K562 (cell line): ENCODE results near the gene TAS2R41.

Experiments used
- ARID3B ChIP-seq: fragments of 250-450 bp; sonication (Bioruptor Pico); IDR thresholded peaks from 2 replicates; pipeline ENCODE4 v1.4.0; 2020; ENCODE audit warnings: borderline replicate concordance
- CTCF ChIP-seq, 3 experiments: IDR thresholded peaks in 2 of 3; conservative IDR thresholded peaks in 1 of 3; 2 replicates each; pipeline ENCODE4 v1.5.1; 2011 to 2012; ENCODE audit warnings: low read length in 3 of 3, mild to moderate bottlenecking in 3 of 3, control low read depth in 2 of 3, improper control_type of control experiment in 1 of 3, inconsistent platforms in 1 of 3, low read depth in 1 of 3, mixed read lengths in 1 of 3, moderate library complexity in 1 of 3; ENCODE audit not compliant: insufficient read depth in 2 of 3
- FOS ChIP-seq: IDR thresholded peaks from 3 replicates; pipeline ENCODE4 v1.6.1; 2011; ENCODE audit not compliant: insufficient read length; ENCODE audit errors: extremely low read depth
- FOXP1 ChIP-seq: sonication (generic); formaldehyde crosslinking; IDR thresholded peaks from 2 replicates; pipeline ENCODE4 v1.8.0; 2022; ENCODE audit warnings: mild to moderate bottlenecking, missing genetic modification reagents
- GATAD2A ChIP-seq: fragments of 450-650 bp; IDR thresholded peaks from 2 replicates; pipeline ENCODE4 v1.6.1; 2017
- MTF1 ChIP-seq: fragments of 250-450 bp; sonication (Bioruptor Pico); IDR thresholded peaks from 2 replicates; pipeline ENCODE4 v1.9.0; 2021; ENCODE audit warnings: moderate library complexity, mild to moderate bottlenecking, inconsistent platforms, borderline replicate concordance
- NR4A1 ChIP-seq, 2 experiments: fragments of 250-450 bp in 1 of 2; fragments of 450-650 bp in 1 of 2; sonication (Bioruptor Pico) in 1 of 2; IDR thresholded peaks; 2 replicates each; pipeline versions ENCODE4 v1.4.0 to v1.6.1; 2016 to 2020; ENCODE audit warnings: mild to moderate bottlenecking in 2 of 2, missing compliant biosample characterization in 1 of 2, missing genetic modification characterization in 1 of 2, moderate library complexity in 1 of 2
- POLR2AphosphoS5 ChIP-seq: IDR thresholded peaks from 2 replicates; pipeline ENCODE4 v1.6.1; 2011; ENCODE audit warnings: mild to moderate bottlenecking, low read depth, low read length, moderate library complexity; ENCODE audit not compliant: control insufficient read depth, insufficient read depth
- PRMT5 ChIP-seq: sonication (generic); formaldehyde crosslinking; IDR thresholded peaks from 2 replicates; pipeline ENCODE4 v1.5.0; 2020; ENCODE audit warnings: missing genetic modification reagents
- RAD21 ChIP-seq, 2 experiments: fragments of 250-450 bp in 1 of 2; fragments of 450-650 bp in 1 of 2; sonication (Bioruptor Pico) in 1 of 2; formaldehyde crosslinking in 1 of 2; IDR thresholded peaks in 1 of 2; conservative IDR thresholded peaks in 1 of 2; 2 replicates each; pipeline versions ENCODE4 v1.4.0 to v1.8.0; 2020 to 2022; ENCODE audit warnings: mild to moderate bottlenecking in 2 of 2, moderate library complexity in 1 of 2
- RNF2 ChIP-seq: sonication (generic); IDR thresholded peaks from 2 replicates; pipeline ENCODE4 v1.6.1; 2016
- ZNF232 ChIP-seq: sonication (generic); formaldehyde crosslinking; IDR thresholded peaks from 2 replicates; pipeline ENCODE4 v1.8.0; 2022; ENCODE audit warnings: mild to moderate bottlenecking, missing genetic modification reagents
- TF ChIP-seq, protein P1 (sequence below): sonication (generic); formaldehyde crosslinking; IDR thresholded peaks from 2 replicates; pipeline ENCODE4 v1.8.1; 2022; ENCODE audit warnings: missing genetic modification reagents

DNA sequence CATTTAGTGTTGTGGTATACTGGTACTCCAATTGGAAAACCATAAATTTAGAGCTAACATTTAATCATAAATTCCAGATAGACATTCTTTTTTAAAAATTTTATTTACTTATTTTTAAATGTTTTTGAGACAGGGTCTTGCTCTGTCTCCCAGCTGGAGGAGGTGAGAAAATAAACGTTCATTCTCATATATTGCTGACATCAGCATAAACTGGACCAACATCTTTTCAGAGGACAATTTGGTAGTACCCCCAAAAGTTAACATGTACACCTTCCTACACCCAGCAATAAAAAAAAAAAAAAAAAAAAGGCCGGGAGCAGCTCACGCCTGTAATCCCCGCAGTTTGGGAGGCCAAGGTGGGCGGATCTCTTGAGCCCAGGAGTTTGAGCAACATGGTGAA lies 29.2 kb upstream of the TAS2R41 start:
- no peak for TF ChIP-seq FOXP1 (CRISPR knock-in tag)
- TF ChIP-seq POLR2AphosphoS5, result no peak
- TF ChIP-seq FOS, result no peak
- TF ChIP-seq PRMT5 (CRISPR knock-in tag), result no peak
- TF ChIP-seq RNF2, result no peak
- TF ChIP-seq CTCF (IDR thresholded peaks at IDR 0.05 in 2 of 3, conservative IDR thresholded peaks at IDR 0.05 in 1 of 3; ENCODE audit: insufficient read depth in 2 of 3, low read depth in 1 of 3, low read length in 3 of 3), result no peak
- no peak for TF ChIP-seq NR4A1 (CRISPR knock-in tag; IDR thresholded peaks at IDR 0.05)
- no peak for TF ChIP-seq NR4A1 (tag; IDR thresholded peaks at IDR 0.05)
- TF ChIP-seq GATAD2A, result no peak
- TF ChIP-seq, protein P1, sequence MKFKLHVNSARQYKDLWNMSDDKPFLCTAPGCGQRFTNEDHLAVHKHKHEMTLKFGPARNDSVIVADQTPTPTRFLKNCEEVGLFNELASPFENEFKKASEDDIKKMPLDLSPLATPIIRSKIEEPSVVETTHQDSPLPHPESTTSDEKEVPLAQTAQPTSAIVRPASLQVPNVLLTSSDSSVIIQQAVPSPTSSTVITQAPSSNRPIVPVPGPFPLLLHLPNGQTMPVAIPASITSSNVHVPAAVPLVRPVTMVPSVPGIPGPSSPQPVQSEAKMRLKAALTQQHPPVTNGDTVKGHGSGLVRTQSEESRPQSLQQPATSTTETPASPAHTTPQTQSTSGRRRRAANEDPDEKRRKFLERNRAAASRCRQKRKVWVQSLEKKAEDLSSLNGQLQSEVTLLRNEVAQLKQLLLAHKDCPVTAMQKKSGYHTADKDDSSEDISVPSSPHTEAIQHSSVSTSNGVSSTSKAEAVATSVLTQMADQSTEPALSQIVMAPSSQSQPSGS (CRISPR knock-in tag), result no peak
- no peak for TF ChIP-seq MTF1 (CRISPR knock-in tag)
- no peak for TF ChIP-seq RAD21 (CRISPR knock-in tag; conservative IDR thresholded peaks at IDR 0.05 in 1 of 2, IDR thresholded peaks at IDR 0.05 in 1 of 2)
- no peak for TF ChIP-seq ZNF232
- TF ChIP-seq ARID3B (CRISPR knock-in tag), result no peak
